RWPE2 (cell line): ENCODE measurements around the gene APOC4.
A peak's percentile ranks its signal among the peaks of the same experiment; 100 is the strongest.

ENCODE experiments used
- ATAC-seq: fragments of 200-7000 bp; cut with Tn5 transposase; 3 replicates; pipeline ENCODE4 v1.9.1; 2021; ENCODE audit warnings: low read depth
- DNase-seq: peaks from one replicate; pipeline ENCODE4 v3.0.0-alpha.2; 2020; ENCODE audit warnings: low spot score
- H3K27ac ChIP-seq: fragments of 450-650 bp; 2 replicates; pipeline ENCODE4 v1.5.1; 2017; ENCODE audit warnings: mild to moderate bottlenecking; ENCODE audit not compliant: poor library complexity, severe bottlenecking
- H3K27me3 ChIP-seq: fragments of 250-450 bp; sonication (Bioruptor Pico); 2 replicates; pipeline ENCODE4 v1.5.1; 2021; ENCODE audit warnings: mild to moderate bottlenecking, moderate library complexity; ENCODE audit not compliant: insufficient read depth, poor library complexity, severe bottlenecking
- H3K36me3 ChIP-seq: fragments of 250-450 bp; sonication (Bioruptor Pico); 2 replicates; pipeline ENCODE4 v1.5.1; 2020; ENCODE audit warnings: low read depth, mild to moderate bottlenecking, moderate library complexity
- H3K4me1 ChIP-seq: fragments of 250-450 bp; sonication (Bioruptor Pico); 2 replicates; pipeline ENCODE4 v1.5.1; 2021; ENCODE audit warnings: mild to moderate bottlenecking, moderate library complexity; ENCODE audit not compliant: insufficient read depth, poor library complexity, severe bottlenecking
- H3K4me3 ChIP-seq: fragments of 250-450 bp; sonication (Bioruptor Pico); 2 replicates; pipeline ENCODE4 v1.5.1; 2021; ENCODE audit warnings: mild to moderate bottlenecking, moderate library complexity; ENCODE audit not compliant: severe bottlenecking
- H3K9me3 ChIP-seq: fragments of 250-450 bp; sonication (Bioruptor Pico); 2 replicates; pipeline ENCODE4 v1.5.1; 2021; ENCODE audit warnings: mild to moderate bottlenecking, moderate library complexity; ENCODE audit not compliant: severe bottlenecking
- CTCF ChIP-seq: fragments of 450-650 bp; IDR thresholded peaks from one replicate; pipeline ENCODE4 v1.5.1; 2017; ENCODE audit warnings: mild to moderate bottlenecking, moderate library complexity; ENCODE audit not compliant: poor library complexity, severe bottlenecking

APOC4 gene

GRCh38 chr19:44988273-44988672 lies 46.2 kb downstream of the APOC4 start:
- DNase-seq = no peak
- peaks cover 7% of the 10 kb centered on the region for H3K36me3 ChIP-seq
- no peak for TF ChIP-seq CTCF

DNA sequence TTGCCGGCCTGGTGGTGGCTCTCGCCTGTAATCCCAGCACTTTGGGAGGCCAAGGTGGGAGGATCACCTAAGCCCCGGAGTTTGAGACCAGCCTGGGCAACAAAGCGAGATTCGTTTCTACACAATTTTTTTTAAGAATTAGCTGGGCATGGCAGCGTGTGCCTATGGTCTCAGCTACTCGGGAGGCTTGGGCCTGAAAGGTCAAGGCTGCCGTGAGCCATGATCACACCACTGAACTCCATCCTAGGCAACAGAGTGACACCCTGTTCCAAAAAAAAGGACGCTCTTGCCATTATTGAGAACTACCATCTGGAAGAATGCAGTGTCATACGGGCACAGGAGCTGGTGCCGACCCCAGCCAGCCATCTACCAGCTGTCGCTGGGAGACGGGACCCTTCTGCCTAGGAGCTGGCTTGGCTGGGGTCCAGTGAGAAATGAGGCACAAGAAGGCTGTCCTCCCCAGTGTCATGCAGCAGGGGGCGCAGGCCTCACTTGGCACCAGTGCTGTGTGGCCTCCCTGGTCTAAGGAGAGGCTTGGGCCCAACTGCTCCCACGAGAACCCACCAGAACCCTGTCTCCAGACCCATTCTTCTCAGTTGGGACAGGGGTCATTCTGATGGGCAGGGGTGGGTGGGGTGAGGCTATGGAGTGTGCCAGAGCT lies 47.0 kb downstream of the APOC4 start:
- DNase-seq (no peak), ATAC-seq (peak; percentile 33; the same call in 1 of the 3 replicates)
- TF ChIP-seq CTCF = peak; percentile 44
- H3K4me1 ChIP-seq = no peaks in the 10 kb centered on the region
- H3K4me3 ChIP-seq = no peak overlapping the region
- H3K27ac ChIP-seq = no peak overlapping the region
- H3K9me3 ChIP-seq = no peaks in the 10 kb centered on the region
- H3K27me3 ChIP-seq = no peaks in the 10 kb centered on the region
- H3K36me3 ChIP-seq = peaks cover 7% of the 10 kb centered on the region

More at GRCh38 chr19:44988273-44988672, 46.2 kb downstream of the APOC4 start:
- H3K27ac ChIP-seq = no peak overlapping the region
- no peaks in the 10 kb centered on the region for H3K27me3 ChIP-seq
- no peaks in the 10 kb centered on the region for H3K9me3 ChIP-seq
- no peak overlapping the region for H3K4me3 ChIP-seq
- ATAC-seq = no peak
- H3K4me1 ChIP-seq = no peaks in the 10 kb centered on the region

DNA sequence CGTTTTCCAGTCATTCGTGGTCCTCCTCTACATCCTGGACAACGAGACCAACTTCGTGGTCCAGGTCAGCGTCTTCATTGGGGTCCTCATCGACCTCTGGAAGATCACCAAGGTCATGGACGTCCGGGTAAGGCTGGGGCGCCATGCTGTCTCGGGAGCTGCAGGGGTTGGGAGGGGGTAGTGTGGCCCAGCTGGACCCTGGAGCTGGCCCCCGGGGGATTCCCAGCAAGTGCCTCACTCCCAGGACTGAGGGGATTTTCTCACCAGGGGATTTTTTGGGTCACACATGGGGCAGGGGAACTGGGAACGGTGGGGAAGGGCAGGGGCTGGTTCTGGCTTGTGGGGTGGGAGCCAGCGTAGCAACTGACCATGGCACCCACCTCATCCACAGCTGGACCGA lies 48.4 kb downstream of the APOC4 start:
- ATAC-seq = no peak

GRCh38 chr19:44990966-44991365 lies 48.9 kb downstream of the APOC4 start:
- Histone ChIP-seq H3K4me1 (no peaks in the 10 kb centered on the region), H3K4me3 (no peak overlapping the region), H3K27me3 (no peaks in the 10 kb centered on the region), H3K36me3 (peaks cover 7% of the 10 kb centered on the region), H3K9me3 (no peaks in the 10 kb centered on the region), H3K27ac (no peak overlapping the region)
- DNase-seq (no peak), ATAC-seq (no peak)
- TF ChIP-seq CTCF = no peak

More for the DNA sequence above, 48.4 kb downstream of the APOC4 start:
- Histone ChIP-seq H3K27me3 (no peaks in the 10 kb centered on the region), H3K9me3 (no peaks in the 10 kb centered on the region), H3K4me1 (no peaks in the 10 kb centered on the region), H3K4me3 (no peak overlapping the region), H3K27ac (no peak overlapping the region), H3K36me3 (peaks cover 7% of the 10 kb centered on the region)
- no peak for DNase-seq
- TF ChIP-seq CTCF = no peak
